HG03095 (cell line): Measurements from ENCODE around the gene ST7L.
"Not testable (repeated sequence)": the region's sequence is repeated elsewhere in the genome, so short reads cannot be mapped to it uniquely, and the experiment has no call there.

Experiments
- ATAC-seq: cut with Tn5 transposase; IDR thresholded peaks from one replicate; pipeline ENCODE4 v1.9.1; 2021; ENCODE audit warnings: moderate library complexity; ENCODE audit not compliant: unreplicated experiment

ST7L gene

GRCh38 chr1:112618721-112619517 lies at the start of gene ST7L:
TSS of gene ST7L (minus strand) at chr1:112619141. CDS start at chr1:112619113, 28 bp downstream.
- no peak for ATAC-seq

- no peak for ATAC-seq
These were observed 48.0 kb upstream of the ST7L start for GRCh38 chr1:112666946-112667345.

GRCh38 chr1:112665857-112666256 lies 46.9 kb upstream of the ST7L start:
- ATAC-seq = no peak

- ATAC-seq = no peak
These were observed 32.3 kb upstream of the ST7L start for GRCh38 chr1:112651205-112651604.

GRCh38 chr1:112646225-112646624 lies 27.3 kb upstream of the ST7L start:
- ATAC-seq = no peak

GRCh38 chr1:112643080-112643479 lies 24.1 kb upstream of the ST7L start:
- ATAC-seq = no peak

- ATAC-seq = not testable (repeated sequence)
These were observed 21.5 kb upstream of the ST7L start for GRCh38 chr1:112640437-112640836.

GRCh38 chr1:112638110-112638428 lies 19.1 kb upstream of the ST7L start:
- ATAC-seq = no peak

- no peak for ATAC-seq
These were observed 18.5 kb upstream of the ST7L start for GRCh38 chr1:112637254-112638109.

- ATAC-seq = no peak
These were observed 17.8 kb upstream of the ST7L start for GRCh38 chr1:112636597-112637253.

GRCh38 chr1:112636056-112636455 lies 17.1 kb upstream of the ST7L start:
- ATAC-seq = no peak

GRCh38 chr1:112634367-112634766 lies 15.4 kb upstream of the ST7L start:
- no peak for ATAC-seq

GRCh38 chr1:112633628-112634027 lies 14.7 kb upstream of the ST7L start:
- ATAC-seq = no peak

GRCh38 chr1:112629256-112629655 lies 10.3 kb upstream of the ST7L start:
- no peak for ATAC-seq

GRCh38 chr1:112628516-112628915 lies 9.6 kb upstream of the ST7L start:
- ATAC-seq = no peak

- no peak for ATAC-seq
These were observed 7.9 kb upstream of the ST7L start for GRCh38 chr1:112626887-112627286.

GRCh38 chr1:112626193-112626592 lies 7.3 kb upstream of the ST7L start:
- ATAC-seq = no peak

- ATAC-seq = no peak
These were observed 6.8 kb upstream of the ST7L start for GRCh38 chr1:112625696-112626095.

GRCh38 chr1:112624493-112624892 lies 5.6 kb upstream of the ST7L start:
- not testable (repeated sequence) for ATAC-seq

GRCh38 chr1:112620377-112620695 lies 1.4 kb upstream of the ST7L start:
- ATAC-seq = no peak

GRCh38 chr1:112619518-112620376 lies 806 bp upstream of the ST7L start, which contains the start of gene CAPZA1:
TSS of gene CAPZA1 (plus strand) at chr1:112619832. CDS start at chr1:112619845, 13 bp downstream.
- ATAC-seq = peak; percentile 78
